Hematopoietic multipotent progenitor cell treated with erythropoietin and hydrocortisone succinate and interleukin-3 and kit ligand, for 4 days (in vitro differentiated cells): ENCODE measurements around the gene KCTD3.

Experiments used
- DNase-seq: peaks from one replicate; pipeline ENCODE4 v3.0.0-alpha.2; 2015

KCTD3 gene

GRCh38 chr1:215661033-215661432 lies 93.9 kb downstream of the KCTD3 start:
- DNase-seq, result no peak

GRCh38 chr1:215665215-215665614 lies 98.1 kb downstream of the KCTD3 start:
- no peak for DNase-seq

- no peak for DNase-seq
Observed at GRCh38 chr1:215667761-215668160, 100.7 kb downstream of the KCTD3 start.

- no peak for DNase-seq
Observed at GRCh38 chr1:215669806-215670491, 102.8 kb downstream of the KCTD3 start.
